Panc1 (cell line): ENCODE results near the gene PTAFR. TPM values are rescaled to one million over a fixed set of nuclear protein-coding genes. Genes with fewer than 3 reads are reported as not detected.

Source experiments
- ATAC-seq: fragments of 200-7000 bp; cut with Tn5 transposase; 2 replicates; pipeline ENCODE4 v1.9.1; 2020; ENCODE audit warnings: mild to moderate bottlenecking, moderate library complexity
- BruUV-seq: library from RNA; stranded (reverse); fragments of 400-500 nt; replicated peaks from 2 replicates; lab custom pipeline; 2021; lab: Mats Ljungman, UMichigan
- CTCF ChIA-PET: fragments of 300-600 bp; sonication (Branson Sonifier 250); formaldehyde crosslinking; loops from one replicate; lab custom pipeline; 2022; ENCODE audit warnings: antibody characterized with exemption; lab: Charles Lee
- POLR2A ChIA-PET: fragments of 300-600 bp; sonication (Branson Sonifier 250); formaldehyde crosslinking; loops from one replicate; lab custom pipeline; 2022; ENCODE audit warnings: antibody characterized with exemption; lab: Charles Lee
- DNase-seq: peaks from one replicate; pipeline ENCODE4 v3.0.0-alpha.2; 2010; ENCODE audit warnings: low read depth, low spot score
- H3K27ac ChIP-seq: 2 replicates; pipeline ENCODE4 v1.5.1; 2011; ENCODE audit warnings: mild to moderate bottlenecking, low read length, inconsistent platforms
- H3K27me3 ChIP-seq: fragments of 200-500 bp; sonication (Bioruptor generic); 2 replicates; pipeline ENCODE4 v1.6.0; 2014; ENCODE audit warnings: low read length, inconsistent platforms; ENCODE audit not compliant: control insufficient read depth, insufficient read depth
- H3K36me3 ChIP-seq: fragments of 200-500 bp; sonication (Bioruptor generic); 2 replicates; pipeline ENCODE4 v1.5.1; 2014; ENCODE audit warnings: inconsistent platforms, mild to moderate bottlenecking, low read length, moderate library complexity; ENCODE audit not compliant: control insufficient read depth, insufficient read depth
- H3K4me1 ChIP-seq: 2 replicates; pipeline ENCODE4 v1.5.1; 2011; ENCODE audit warnings: inconsistent platforms, mild to moderate bottlenecking, low read length, moderate library complexity; ENCODE audit not compliant: control insufficient read depth, insufficient read depth
- H3K4me3 ChIP-seq, 2 experiments: 2 replicates each; pipeline ENCODE4 v1.5.1; 2011 to 2012; ENCODE audit warnings: low read depth in 2 of 2, low read length in 2 of 2, mild to moderate bottlenecking in 2 of 2, inconsistent platforms in 1 of 2, moderate library complexity in 1 of 2
- H3K9me3 ChIP-seq: fragments of 200-500 bp; sonication (Bioruptor generic); 2 replicates; pipeline ENCODE4 v1.5.1; 2014; ENCODE audit warnings: low read depth, mild to moderate bottlenecking, inconsistent platforms, low read length, moderate library complexity; ENCODE audit not compliant: control insufficient read depth, insufficient read depth
- CTCF ChIP-seq: fragments of 450-650 bp; IDR thresholded peaks from 2 replicates; pipeline ENCODE4 v1.5.1; 2017; ENCODE audit warnings: mild to moderate bottlenecking
- POLR2AphosphoS5 ChIP-seq: IDR thresholded peaks from 2 replicates; pipeline ENCODE4 v1.6.1; 2012; ENCODE audit warnings: mild to moderate bottlenecking, low read depth, low read length, moderate library complexity
- REST ChIP-seq, 2 experiments: IDR thresholded peaks; 2 replicates each; pipeline ENCODE4 v1.6.1; 2011 to 2012; ENCODE audit warnings: low read depth in 2 of 2, control low read depth in 1 of 2, low read length in 1 of 2, mild to moderate bottlenecking in 1 of 2, moderate library complexity in 1 of 2; ENCODE audit not compliant: insufficient read depth in 1 of 2
- SIN3A ChIP-seq: IDR thresholded peaks from 2 replicates; pipeline ENCODE4 v1.6.1; 2012; ENCODE audit warnings: low read depth, mild to moderate bottlenecking, low read length, moderate library complexity, borderline replicate concordance; ENCODE audit not compliant: insufficient read depth
- TCF7L2 ChIP-seq: IDR thresholded peaks from 2 replicates; pipeline ENCODE4 v1.6.1; 2011; ENCODE audit warnings: mild to moderate bottlenecking, low read depth, low read length, inconsistent platforms
- in situ Hi-C: cut with HindIII; loops from 2 replicates; pipeline ENCODE4 v1.10.0; 2016; ENCODE audit warnings: low sequenced_read_pairs, low pct_unique_long_range_greater_than_20kb
- intact Hi-C: fragments of 100-400 bp; cut with micrococcal nuclease; formaldehyde crosslinking; loops from one replicate; pipeline ENCODE4 v1.10.0; 2022; ENCODE audit not compliant: unreplicated experiment
- total RNA-seq: library from RNA; stranded (reverse); gene quantifications from one replicate; pipeline ENCODE4 v1.2.1, GENCODE V29; 2021; ENCODE audit not compliant: unreplicated experiment

The PTAFR gene
- total RNA-seq, 1 experiment from 2014 or later, result 0.13 TPM

GRCh38 chr1:28118640-28119307 is 57.7 kb downstream of the PTAFR start:
- CTCF ChIA-PET, result interaction anchor here (0.7 to 0.8 kb wide), 2 partner anchors 11 to 26 kb away, joined by 5 read pairs; no protein-coding TSS in a partner anchor
- no peak for TF ChIP-seq CTCF
- TF ChIP-seq POLR2AphosphoS5, result no peak
- Histone ChIP-seq H3K27ac (no peak overlapping the region), H3K27me3 (no peaks in the 10 kb centered on the region), H3K4me3 (no peak overlapping the region), H3K36me3 (no peaks in the 10 kb centered on the region), H3K4me1 (peaks cover 2% of the 10 kb centered on the region; the same call in 1 of the 2 replicates), H3K9me3 (no peaks in the 10 kb centered on the region)
- ATAC-seq (no peak), DNase-seq (no peak)
- intact Hi-C loops, result no loop called here
- POLR2A ChIA-PET, result interaction anchor here (0.6 kb wide), 1 partner anchor 99 kb away, joined by 4 read pairs; no protein-coding TSS in a partner anchor
- in situ Hi-C loops, result no loop called here
- no TSS peak for BruUV-seq

GRCh38 chr1:28115267-28115666 is 61.2 kb downstream of the PTAFR start:
- H3K36me3 ChIP-seq, result no peaks in the 10 kb centered on the region
- intact Hi-C loops (no loop called here), in situ Hi-C loops (no loop called here)
- no peak overlapping the region for H3K4me3 ChIP-seq
- ATAC-seq (no peak), DNase-seq (no peak)
- no peaks in the 10 kb centered on the region for H3K4me1 ChIP-seq
- BruUV-seq, result no TSS peak
- POLR2A ChIA-PET, result no interaction called here
- H3K9me3 ChIP-seq, result no peaks in the 10 kb centered on the region
- H3K27me3 ChIP-seq, result no peaks in the 10 kb centered on the region
- CTCF ChIA-PET, result interaction anchor here (0.6 kb wide), 1 partner anchor 467 kb away, joined by 3 read pairs; no protein-coding TSS in a partner anchor
- no peak overlapping the region for H3K27ac ChIP-seq
- TF ChIP-seq CTCF, result no peak
- TF ChIP-seq SIN3A, result no peak
- no peak for TF ChIP-seq TCF7L2
- TF ChIP-seq REST (IDR thresholded peaks at IDR 0.05; ENCODE audit: insufficient read depth in 1 of 2, low read depth in 2 of 2, low read length in 1 of 2), result no peak
- TF ChIP-seq POLR2AphosphoS5, result no peak
